ENCODE measurements around the gene STAT2. TPM values are rescaled to one million over a fixed set of nuclear protein-coding genes. Genes with fewer than 3 reads are reported as not detected.
"Not testable (repeated sequence)": the region's sequence is repeated elsewhere in the genome, so short reads cannot be mapped to it uniquely, and the experiment has no call there.

STAT2 gene
- total RNA-seq, 1 donor from 2014 or later, result 48.2 TPM

DNA sequence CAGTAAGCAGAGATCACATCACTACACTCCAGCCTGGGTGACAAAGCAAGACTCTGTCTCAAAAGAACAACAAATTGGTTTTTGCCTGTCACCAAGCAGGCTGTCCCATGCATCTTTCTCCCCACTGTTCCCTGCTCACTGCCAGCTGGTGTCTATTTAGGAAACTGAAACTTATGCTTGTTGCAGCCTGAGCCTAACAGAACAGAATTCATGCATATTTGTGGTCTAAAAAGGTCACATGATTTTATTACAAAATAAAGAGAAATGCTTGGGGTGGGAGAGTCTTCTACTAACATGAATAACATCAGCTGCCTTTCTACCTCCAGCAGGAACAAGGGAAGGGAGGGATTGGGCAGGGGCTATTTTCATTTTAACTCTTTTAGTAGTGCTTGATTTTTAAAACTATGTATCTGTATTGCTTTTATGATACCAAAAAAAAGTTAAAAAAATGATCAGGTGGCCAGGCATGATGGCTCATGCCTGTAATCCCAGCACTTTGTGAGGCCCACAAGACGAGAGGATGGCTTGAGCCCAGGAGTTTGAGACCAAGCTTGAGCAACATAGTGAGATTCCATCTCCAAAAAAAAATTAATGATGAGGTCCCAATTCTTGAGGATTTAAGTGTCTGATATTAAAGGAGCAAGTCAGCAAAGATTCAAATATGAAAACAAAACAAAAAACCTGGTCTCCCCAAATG is 923 bp downstream of the STAT2 start:
- DNase-seq (ENCODE audit: low read depth), result peak; percentile 67

DNA sequence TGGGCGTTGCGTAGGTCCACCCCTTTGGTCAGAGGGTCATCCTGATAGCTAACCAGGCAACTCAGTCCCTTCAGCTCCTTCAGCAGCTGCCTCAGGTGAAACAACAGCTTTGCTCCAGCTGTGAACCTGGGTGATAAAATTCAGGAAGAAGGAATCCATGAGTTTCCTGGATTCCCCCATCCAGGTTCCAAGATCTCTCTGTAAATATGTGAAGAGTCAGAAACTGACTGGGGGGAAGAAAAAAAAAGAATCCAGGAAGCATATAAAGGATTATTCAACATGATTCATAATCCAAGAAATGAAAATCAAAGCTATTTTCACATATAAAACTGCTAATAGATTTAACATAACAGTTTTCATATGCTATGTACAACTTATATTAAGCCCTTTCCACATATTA is 8.6 kb downstream of the STAT2 start:
- no peak overlapping the region for H3K4me3 ChIP-seq (ENCODE audit: low read depth, low read length)
- TF ChIP-seq, protein P1, sequence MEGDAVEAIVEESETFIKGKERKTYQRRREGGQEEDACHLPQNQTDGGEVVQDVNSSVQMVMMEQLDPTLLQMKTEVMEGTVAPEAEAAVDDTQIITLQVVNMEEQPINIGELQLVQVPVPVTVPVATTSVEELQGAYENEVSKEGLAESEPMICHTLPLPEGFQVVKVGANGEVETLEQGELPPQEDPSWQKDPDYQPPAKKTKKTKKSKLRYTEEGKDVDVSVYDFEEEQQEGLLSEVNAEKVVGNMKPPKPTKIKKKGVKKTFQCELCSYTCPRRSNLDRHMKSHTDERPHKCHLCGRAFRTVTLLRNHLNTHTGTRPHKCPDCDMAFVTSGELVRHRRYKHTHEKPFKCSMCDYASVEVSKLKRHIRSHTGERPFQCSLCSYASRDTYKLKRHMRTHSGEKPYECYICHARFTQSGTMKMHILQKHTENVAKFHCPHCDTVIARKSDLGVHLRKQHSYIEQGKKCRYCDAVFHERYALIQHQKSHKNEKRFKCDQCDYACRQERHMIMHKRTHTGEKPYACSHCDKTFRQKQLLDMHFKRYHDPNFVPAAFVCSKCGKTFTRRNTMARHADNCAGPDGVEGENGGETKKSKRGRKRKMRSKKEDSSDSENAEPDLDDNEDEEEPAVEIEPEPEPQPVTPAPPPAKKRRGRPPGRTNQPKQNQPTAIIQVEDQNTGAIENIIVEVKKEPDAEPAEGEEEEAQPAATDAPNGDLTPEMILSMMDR (conservative IDR thresholded peaks at IDR 0.05; ENCODE audit: low read depth, low read length), result no peak
- DNase-seq (ENCODE audit: low read depth), result no peak

More for the DNA sequence above, 923 bp downstream of the STAT2 start:
- peak overlapping the region; percentile 78 for H3K4me3 ChIP-seq (ENCODE audit: low read depth, low read length)
- TF ChIP-seq, protein P1 (conservative IDR thresholded peaks at IDR 0.05; ENCODE audit: low read depth, low read length), result no peak

DNA sequence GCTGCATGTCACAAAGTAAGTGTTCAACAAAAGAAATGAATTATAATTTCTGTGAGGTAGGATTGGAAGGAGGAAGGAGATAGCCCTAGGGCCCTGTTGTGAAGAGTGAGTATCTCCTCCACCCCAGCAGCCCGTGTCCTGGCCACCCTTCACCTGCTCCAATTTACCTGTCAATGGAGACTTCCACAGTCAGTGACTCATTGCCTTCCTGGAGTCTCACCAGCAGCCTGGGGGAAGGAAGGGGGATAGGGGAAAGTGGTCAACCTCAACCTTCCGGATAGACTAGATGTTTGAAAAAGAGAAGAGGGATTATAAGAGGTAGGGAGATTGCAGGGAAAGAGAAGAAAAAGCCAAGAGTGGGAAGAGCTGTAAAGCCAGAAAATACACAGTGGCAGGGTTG is 9.2 kb downstream of the STAT2 start:
- no peak overlapping the region for H3K4me3 ChIP-seq (ENCODE audit: low read depth, low read length)
- no peak for DNase-seq (ENCODE audit: low read depth)
- TF ChIP-seq, protein P1 (conservative IDR thresholded peaks at IDR 0.05; ENCODE audit: low read depth, low read length), result no peak

DNA sequence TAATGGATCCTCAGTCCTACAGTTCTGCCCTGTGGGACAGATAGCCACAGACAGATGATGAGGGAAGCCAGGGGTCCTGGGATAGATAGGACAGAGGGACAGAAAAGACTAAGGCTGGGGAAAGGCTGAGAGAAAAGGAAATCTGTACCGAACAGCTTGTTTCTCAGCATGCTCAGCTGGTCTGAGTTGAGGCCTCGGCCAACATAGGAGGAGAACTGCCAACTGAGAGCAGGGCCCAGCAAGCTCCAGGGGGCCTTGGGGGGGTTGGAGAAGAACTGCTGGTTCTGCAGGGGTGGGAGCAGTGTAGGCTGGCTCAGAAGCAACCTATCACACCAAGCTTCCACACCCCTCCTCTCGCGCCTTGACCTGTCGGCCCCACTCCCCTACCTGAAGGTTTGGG is 11.1 kb downstream of the STAT2 start:
- TF ChIP-seq, protein P1 (conservative IDR thresholded peaks at IDR 0.05; ENCODE audit: low read depth, low read length), result no peak
- no peak overlapping the region for H3K4me3 ChIP-seq (ENCODE audit: low read depth, low read length)
- no peak for DNase-seq (ENCODE audit: low read depth)

DNA sequence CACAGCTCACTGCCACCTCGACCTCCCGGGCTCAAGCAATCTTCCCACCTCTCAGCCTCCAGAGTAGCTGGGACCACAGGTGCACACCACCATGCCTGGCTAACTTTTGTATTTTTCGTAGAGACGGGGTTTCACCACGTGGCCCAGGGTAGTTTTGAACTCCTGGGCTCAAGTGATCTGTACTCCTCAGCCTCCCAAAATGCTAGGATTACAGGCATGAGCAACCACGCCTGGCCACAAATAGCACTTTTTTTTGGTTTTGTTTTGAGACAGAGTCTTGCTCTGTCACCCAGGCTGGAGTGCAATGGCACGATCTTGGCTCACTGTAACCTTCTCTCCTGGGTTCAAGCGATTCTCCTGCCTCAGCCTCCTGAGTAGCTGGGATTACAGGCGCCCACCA is 12.7 kb downstream of the STAT2 start:
- not testable (repeated sequence) for DNase-seq (ENCODE audit: low read depth); H3K4me3 ChIP-seq (ENCODE audit: low read depth, low read length)

DNA sequence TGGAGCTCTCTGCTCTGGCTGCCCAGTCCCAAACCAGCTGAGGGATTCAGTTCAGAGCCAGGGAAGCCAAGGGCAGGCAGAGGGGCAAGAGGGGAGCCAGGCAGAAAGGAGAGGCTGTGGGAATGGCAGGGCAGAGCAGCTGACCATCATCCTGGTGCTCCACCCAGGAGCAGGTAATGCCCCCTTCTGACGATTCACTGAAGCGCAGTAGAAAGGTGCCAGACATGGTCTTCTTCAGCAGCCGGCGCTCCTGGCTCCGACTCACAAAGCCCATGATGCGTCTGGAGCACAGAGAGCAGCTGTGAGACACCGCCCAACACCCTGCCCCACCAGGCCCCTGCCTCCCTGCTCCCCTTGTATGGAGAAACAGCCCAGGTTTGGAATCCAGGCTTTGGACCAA is 13.2 kb downstream of the STAT2 start:
- H3K4me3 ChIP-seq (ENCODE audit: low read depth, low read length), result no peak overlapping the region
- TF ChIP-seq, protein P1 (conservative IDR thresholded peaks at IDR 0.05; ENCODE audit: low read depth, low read length), result no peak

DNA sequence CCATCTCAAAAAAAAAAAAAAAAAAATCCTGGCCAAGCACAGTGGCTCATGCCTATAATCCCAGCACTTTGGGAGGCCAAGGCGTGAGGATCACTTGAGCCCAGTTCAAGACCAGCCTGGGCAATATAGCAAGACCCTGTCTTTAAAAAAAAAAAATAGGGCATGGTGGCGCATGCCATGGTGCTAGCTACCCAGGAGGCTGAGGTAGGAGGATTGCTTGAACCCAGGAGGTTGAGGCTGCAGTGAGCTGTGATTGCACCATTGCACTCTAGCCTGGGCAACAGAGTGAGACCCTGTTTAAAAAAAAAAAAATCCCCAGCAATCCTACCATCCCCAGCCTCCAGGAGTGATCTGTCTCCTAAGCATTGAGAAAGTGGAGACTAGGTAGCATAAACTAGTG is 17.6 kb downstream of the STAT2 start:
- not testable (repeated sequence) for H3K4me3 ChIP-seq (ENCODE audit: low read depth, low read length); DNase-seq (ENCODE audit: low read depth)

More for the DNA sequence above, 13.2 kb downstream of the STAT2 start:
- DNase-seq (ENCODE audit: low read depth), result no peak

DNA sequence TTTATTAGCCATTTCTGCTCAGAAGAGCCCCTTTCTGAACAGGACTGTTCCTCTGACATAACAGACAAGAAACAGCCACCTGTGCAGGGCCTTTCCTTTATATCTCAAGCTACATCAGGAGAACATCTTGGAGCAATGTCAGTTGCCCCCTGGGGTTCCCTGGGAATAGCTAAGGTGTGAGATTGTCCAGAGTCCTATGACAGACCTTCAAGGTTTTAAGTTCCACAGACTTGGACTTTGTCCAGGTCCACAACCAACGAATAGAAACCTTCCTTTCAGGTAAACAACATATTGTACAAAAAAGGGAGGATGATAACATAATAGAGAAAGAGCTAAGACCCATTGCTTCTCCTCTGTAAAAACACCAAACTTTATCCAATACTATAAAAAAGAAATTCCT is 18.3 kb downstream of the STAT2 start:
- H3K4me3 ChIP-seq (ENCODE audit: low read depth, low read length), result no peak overlapping the region
- no peak for DNase-seq (ENCODE audit: low read depth)
- TF ChIP-seq, protein P1 (conservative IDR thresholded peaks at IDR 0.05; ENCODE audit: low read depth, low read length), result no peak
